Left colon (tissue), 2 donors: ENCODE data around the gene TRAM1L1. TPM values are rescaled to one million over a fixed set of nuclear protein-coding genes. Genes with fewer than 3 reads are reported as not detected.
A peak's percentile ranks its signal among the peaks of the same experiment; 100 is the strongest.

Experiments
- ATAC-seq: fragments of 200-7000 bp; cut with Tn5 transposase; one replicate; pipeline ENCODE4 v1.9.1; 2020; ENCODE audit warnings: mild to moderate bottlenecking, moderate library complexity
- DNase-seq, 2 donors: peaks; one replicate each; pipeline ENCODE4 v3.0.0-alpha.2; 2020
- intact Hi-C, 2 donors: fragments of 100-400 bp; cut with DNase I in 1 of 2; cut with micrococcal nuclease in 1 of 2; formaldehyde crosslinking; loops; one replicate each; pipeline versions ENCODE4 v1.11.2 to v1.14.0; 2022; cut with DNase I, micrococcal nuclease
- long read RNA-seq: library from polyadenylated mRNA; unstranded; transcript quantifications from one replicate; pipeline ENCODE4 v2.0.0, GENCODE V29; 2021
- total RNA-seq, 2 donors: library from RNA; stranded (reverse); fragmentation: NEBNext Ultra II Directional; extraction: Animal tissue kit (Norgen Biotek cat#: 25700); gene quantifications; one replicate each; pipeline ENCODE4 v1.2.1, GENCODE V29; 2021
- donor health status: DM: no; HTN: no; CAD: no.
- donor health status: DM: yes; HTN: yes; CAD: no.

TRAM1L1 gene
- total RNA-seq, result under 1 TPM; 0.21 to 0.70 TPM
- long read RNA-seq, result 0 reads

DNA sequence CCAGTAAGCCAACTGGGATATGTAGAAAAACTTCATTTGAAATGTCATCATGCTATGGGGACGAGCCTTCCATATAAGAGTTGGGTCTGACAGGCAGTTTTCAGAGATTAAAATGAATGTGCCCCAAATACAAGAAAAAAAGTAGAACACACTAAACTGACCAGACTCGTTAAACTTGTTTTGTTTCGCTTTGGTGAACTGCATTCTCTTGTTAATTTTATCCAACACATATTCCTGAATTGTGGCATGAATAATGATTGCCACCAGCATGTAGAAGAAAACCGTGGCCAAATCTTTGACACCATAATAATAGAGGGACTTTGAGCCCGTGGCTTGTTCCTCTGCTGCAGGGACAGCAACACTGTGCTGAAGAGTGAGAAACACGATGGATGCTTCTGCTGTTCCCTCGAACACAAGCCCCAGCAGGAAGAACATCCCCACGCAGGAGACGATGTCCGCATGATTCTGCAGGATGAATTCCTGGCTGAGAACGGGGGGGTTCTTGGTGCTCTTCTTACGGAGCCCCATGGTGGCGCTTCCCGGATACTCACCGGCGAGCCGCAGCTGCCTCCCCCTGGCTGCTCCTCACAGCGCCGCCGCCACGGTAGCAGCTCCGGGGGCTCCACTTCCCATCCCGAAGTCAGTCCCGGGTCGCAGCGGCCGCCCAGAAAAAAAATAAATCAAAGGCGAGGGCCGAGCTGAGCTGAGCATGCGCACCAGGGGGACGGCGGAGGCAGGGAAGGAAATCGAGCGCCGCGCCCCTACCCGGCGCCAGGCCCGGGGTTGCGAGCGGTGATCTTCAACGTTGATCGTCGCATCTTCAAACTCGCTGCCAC, at the start of gene TRAM1L1:
Gene TRAM1L1 (minus strand): TSS at position 711 of the 836 bp plus-strand sequence. CDS start 183 bp downstream, at position 528.
- DNase-seq (peak; percentile 31 to 52), ATAC-seq (peak; percentile 82)
- intact Hi-C loops, result no loop called here

DNA sequence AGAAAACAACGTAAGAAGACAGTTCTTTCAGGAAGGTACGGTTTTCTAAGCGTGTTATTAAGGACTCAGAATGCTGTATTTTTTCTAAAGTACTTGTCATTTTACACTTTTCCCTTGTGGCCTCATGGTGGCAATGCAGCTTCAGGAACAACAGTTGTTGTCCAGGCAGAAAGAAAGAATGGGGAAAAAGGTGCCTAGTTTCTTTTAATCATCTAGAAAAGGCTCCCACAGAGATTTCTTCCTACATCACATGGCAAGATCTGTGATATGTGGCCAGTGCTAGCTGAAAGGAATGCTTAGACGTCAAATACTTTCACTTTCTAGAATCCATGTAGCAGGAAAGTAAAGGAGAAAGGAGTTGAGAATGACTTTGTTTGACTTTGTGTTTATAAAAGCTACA, 49.0 kb upstream of the TRAM1L1 start:
- intact Hi-C loops, result no loop called here
- ATAC-seq (no peak), DNase-seq (no peak)

DNA sequence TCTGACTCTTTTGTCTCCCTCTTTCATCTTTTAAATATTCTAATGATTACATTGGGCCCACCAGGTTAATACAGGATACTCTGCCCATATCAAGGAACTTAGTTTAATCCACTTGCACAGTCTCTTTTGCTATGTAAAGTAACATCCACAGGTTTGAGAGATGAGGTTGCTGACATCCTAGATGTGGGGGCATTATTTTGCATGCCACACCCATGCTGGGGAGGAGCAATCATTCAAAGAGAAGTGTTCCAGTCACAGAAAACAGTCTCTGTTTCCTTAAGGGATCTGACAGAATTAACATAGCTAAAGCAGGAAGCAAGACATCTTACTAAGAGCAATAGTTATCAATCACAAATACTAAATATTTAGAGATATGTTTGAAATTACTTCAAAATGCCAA, 11.5 kb upstream of the TRAM1L1 start:
- intact Hi-C loops, result no loop called here
- no peak for ATAC-seq
- DNase-seq, result no peak

GRCh38 chr4:117096462-117096861, 11.1 kb upstream of the TRAM1L1 start:
- DNase-seq, result no peak
- intact Hi-C loops, result no loop called here
- no peak for ATAC-seq

- DNase-seq (no peak), ATAC-seq (no peak)
- intact Hi-C loops, result no loop called here
These were observed 8.2 kb upstream of the TRAM1L1 start for GRCh38 chr4:117093571-117093970.

DNA sequence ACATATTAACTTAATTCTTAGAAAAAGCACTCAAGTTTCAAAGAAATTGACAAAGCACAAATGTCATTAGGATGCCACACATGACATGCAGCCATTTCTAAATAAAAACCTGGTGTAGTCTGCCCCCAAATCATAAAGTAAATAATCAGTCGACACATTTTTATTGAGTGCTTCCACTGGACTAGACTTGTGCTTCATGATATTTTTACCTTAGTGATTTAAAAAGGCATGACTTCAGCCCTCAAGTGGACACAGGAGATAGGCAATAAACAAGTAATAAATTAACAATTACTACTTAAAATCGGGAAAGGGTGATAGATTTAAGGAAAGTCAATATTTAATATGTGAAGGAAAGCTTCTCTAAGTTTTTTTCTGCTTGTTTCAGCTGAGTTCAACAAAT, 7.6 kb downstream of the TRAM1L1 start:
- ATAC-seq, result no peak
- DNase-seq, result no peak
- intact Hi-C loops, result no loop called here

DNA sequence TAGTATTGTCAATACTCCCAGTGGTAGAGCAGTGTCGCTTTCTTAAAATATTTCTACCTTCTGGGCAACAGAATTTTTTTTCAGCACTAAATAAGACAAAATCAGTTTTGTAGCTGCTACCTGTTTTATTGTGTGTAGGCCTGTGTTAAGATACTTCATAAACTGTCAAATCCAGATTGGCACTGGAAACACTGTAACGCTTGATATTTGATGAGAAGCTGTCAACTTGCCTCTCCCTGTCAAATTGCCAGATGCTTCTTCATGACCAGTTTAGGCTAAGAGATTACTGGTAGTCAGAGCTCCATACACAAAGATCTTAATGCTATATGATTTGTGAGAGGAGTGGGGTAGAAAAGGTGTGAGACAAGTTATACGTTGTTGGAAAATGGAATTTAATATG, 17.3 kb downstream of the TRAM1L1 start:
- ATAC-seq, result no peak
- DNase-seq, result no peak
- intact Hi-C loops, result no loop called here

DNA sequence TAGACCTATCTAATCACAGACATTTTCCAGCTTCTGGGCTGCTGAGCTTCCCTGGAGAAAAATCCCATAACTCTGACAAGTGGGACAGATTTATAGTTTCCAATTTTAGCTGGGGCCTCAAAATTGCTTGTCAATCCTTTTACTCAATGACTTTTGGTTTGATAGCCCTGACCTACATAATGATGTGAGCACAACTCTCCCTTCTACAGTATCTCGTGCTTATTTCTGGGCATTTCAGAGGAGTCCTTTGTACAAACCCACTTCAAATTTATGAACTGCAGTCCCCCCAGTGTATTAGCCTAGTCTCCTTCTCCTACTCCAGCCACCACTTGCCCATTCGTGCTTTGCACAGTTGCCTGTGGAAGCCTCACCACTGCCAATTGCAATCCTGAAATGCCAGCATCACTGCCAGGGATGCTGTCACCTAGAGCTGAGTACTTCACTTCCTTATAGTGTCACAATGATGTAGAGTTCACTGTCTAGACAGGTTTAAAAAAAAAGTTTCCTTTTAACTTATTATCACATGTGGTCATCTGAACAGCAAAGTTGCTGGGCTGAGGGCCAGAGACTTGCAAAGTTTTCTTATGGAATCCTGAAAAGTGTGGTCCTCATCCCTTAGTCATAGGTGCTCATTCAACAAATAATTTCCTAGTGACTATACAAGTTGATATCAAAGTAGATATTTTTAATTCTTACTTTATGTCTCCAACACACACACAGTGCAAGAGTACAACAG, 21.2 kb downstream of the TRAM1L1 start:
- ATAC-seq (no peak), DNase-seq (no peak)
- intact Hi-C loops, result no loop called here

DNA sequence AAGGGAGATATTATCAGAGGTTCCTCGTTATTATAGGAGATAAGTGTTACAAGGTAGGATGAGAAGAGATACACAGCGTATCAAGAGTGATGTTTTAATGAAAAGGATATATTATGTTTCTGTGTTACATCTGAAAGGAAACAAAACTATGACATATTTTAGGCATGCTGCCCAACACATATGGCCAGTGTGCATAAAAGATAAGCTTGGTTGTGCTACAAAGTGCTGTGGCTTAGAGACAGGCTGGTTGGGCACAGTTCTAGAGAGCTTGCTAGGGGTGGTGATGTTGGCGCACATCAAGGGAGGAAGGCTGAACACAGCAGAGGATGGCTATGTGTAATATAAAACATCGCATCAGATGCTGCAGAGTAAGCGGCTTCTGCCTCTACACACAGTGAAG, 42.4 kb downstream of the TRAM1L1 start:
- intact Hi-C loops, result no loop called here
- ATAC-seq (no peak), DNase-seq (no peak)
